Measurements from ENCODE around the gene HYAL2.

Gene HYAL2

GRCh38 chr3:50347187-50347813, 24.8 kb upstream of the HYAL2 start (continued):
- TF ChIP-seq ZNF792 (tag by site-specific recombination; IDR thresholded peaks at IDR 0.05) (no peak), ZEB2 (tag by site-specific recombination; IDR thresholded peaks at IDR 0.05) (0 out of 2 replicates have a peak, but pooled peaks have one; percentile 32), ZNF16 (tag by site-specific recombination; IDR thresholded peaks at IDR 0.05; ENCODE audit: low read depth) (no peak), ZNF561 (tag by site-specific recombination; IDR thresholded peaks at IDR 0.05; ENCODE audit: borderline replicate concordance) (no peak), CTCF (tag by site-specific recombination; IDR thresholded peaks at IDR 0.05) (peak; percentile 56), SCRT2 (tag by site-specific recombination; IDR thresholded peaks at IDR 0.05) (peak; percentile 71), ZNF169 (tag by site-specific recombination; IDR thresholded peaks at IDR 0.05) (no peak), ZNF155 (tag by site-specific recombination; IDR thresholded peaks at IDR 0.05) (no peak), RBAK (tag by site-specific recombination; IDR thresholded peaks at IDR 0.05) (no peak)

- CTCF ChIA-PET: interaction anchor here (0.7 to 2.4 kb wide), 3 partner anchors 126 to 269 kb away, joined by 3 to 16 read pairs (median 4); no protein-coding TSS in a partner anchor
- Histone ChIP-seq H3K9me3 (ENCODE audit: control insufficient read depth, insufficient read depth, low read depth, low read length) (no peaks in the 10 kb centered on the region), H3K4me1 (ENCODE audit: control insufficient read depth, insufficient read depth, low read length) (peaks cover 4% of the 10 kb centered on the region; the same call in 1 of the 2 replicates), H3K36me3 (ENCODE audit: control insufficient read depth in 2 of 2, insufficient read depth in 1 of 2, low read length in 2 of 2) (peaks cover 0 to 55% of the 10 kb centered on the region in 2 experiments; a peak in 1 of 3 replicates), H3K4me3 (ENCODE audit: low read depth, low read length) (peak within 1 kb of the TSS; percentile 15), H3K27ac (ENCODE audit: extremely low read depth, low read depth, low read length) (no peak within 1 kb of the TSS; the same call in 1 of the 2 replicates)
- peak; percentile 22; the same call in 1 of the 2 replicates for TF ChIP-seq ZNF610 (tag by site-specific recombination; IDR thresholded peaks at IDR 0.05; ENCODE audit: borderline replicate concordance)
- TF ChIP-seq ZNF404 (tag by site-specific recombination; IDR thresholded peaks at IDR 0.05): no peak
- no peak for TF ChIP-seq KLF7 (tag by site-specific recombination; IDR thresholded peaks at IDR 0.05; ENCODE audit: borderline replicate concordance)
- TF ChIP-seq ZNF701 (tag by site-specific recombination; IDR thresholded peaks at IDR 0.05): no peak
- no peak for TF ChIP-seq ZNF555 (tag by site-specific recombination; conservative IDR thresholded peaks at IDR 0.05)
- TF ChIP-seq ZNF416 (tag by site-specific recombination; IDR thresholded peaks at IDR 0.05): no peak
- TF ChIP-seq ZBTB8A (tag by site-specific recombination; IDR thresholded peaks at IDR 0.05): peak; percentile 95
- no peak for TF ChIP-seq ZNF24 (tag by site-specific recombination; IDR thresholded peaks at IDR 0.05)
- peak; percentile 61 for TF ChIP-seq SP2 (tag by site-specific recombination; IDR thresholded peaks at IDR 0.05)
- no peak for TF ChIP-seq ZNF654 (tag by site-specific recombination; IDR thresholded peaks at IDR 0.05; ENCODE audit: low read depth)
- TF ChIP-seq ZNF398 (tag by site-specific recombination; IDR thresholded peaks at IDR 0.05): no peak
- no peak for TF ChIP-seq ZNF518A (tag by site-specific recombination; conservative IDR thresholded peaks at IDR 0.05; ENCODE audit: low read depth)
- 0 out of 2 replicates have a peak, but pooled peaks have one; percentile 19 for TF ChIP-seq KLF1 (tag by site-specific recombination; IDR thresholded peaks at IDR 0.05)
- TF ChIP-seq OSR2 (tag by site-specific recombination; IDR thresholded peaks at IDR 0.05): no peak
- no peak for TF ChIP-seq SALL2 (tag by site-specific recombination; IDR thresholded peaks at IDR 0.05; ENCODE audit: borderline replicate concordance)
- TF ChIP-seq REPIN1 (tag by site-specific recombination; IDR thresholded peaks at IDR 0.05; ENCODE audit: low read depth): no peak
- TF ChIP-seq ZBTB7A (tag by site-specific recombination; IDR thresholded peaks at IDR 0.05; ENCODE audit: low read depth): no peak
- POLR2A ChIA-PET: interaction anchor here (1.0 to 1.5 kb wide), 2 partner anchors 9 to 11 kb away, joined by 3 to 12 read pairs; no protein-coding TSS in a partner anchor
Measured at GRCh38 chr3:50345586-50346234, 23.2 kb upstream of the HYAL2 start, which contains the start of gene ZMYND10. Gene ZMYND10 (minus strand): TSS chr3:50345732. CDS start chr3:50345579, 153 bp downstream.
